CD4-positive, alpha-beta T cell treated with Interferon alpha-2 for 1 hour (primary cell): ENCODE results near the gene KLKB1.
"Not testable (repeated sequence)": the region's sequence is repeated elsewhere in the genome, so short reads cannot be mapped to it uniquely, and the experiment has no call there.

Experiments
- DNase-seq, 2 donors: peaks; one replicate each; pipeline ENCODE4 v3.0.0-alpha.2; 2020 to 2022

KLKB1 gene

DNA sequence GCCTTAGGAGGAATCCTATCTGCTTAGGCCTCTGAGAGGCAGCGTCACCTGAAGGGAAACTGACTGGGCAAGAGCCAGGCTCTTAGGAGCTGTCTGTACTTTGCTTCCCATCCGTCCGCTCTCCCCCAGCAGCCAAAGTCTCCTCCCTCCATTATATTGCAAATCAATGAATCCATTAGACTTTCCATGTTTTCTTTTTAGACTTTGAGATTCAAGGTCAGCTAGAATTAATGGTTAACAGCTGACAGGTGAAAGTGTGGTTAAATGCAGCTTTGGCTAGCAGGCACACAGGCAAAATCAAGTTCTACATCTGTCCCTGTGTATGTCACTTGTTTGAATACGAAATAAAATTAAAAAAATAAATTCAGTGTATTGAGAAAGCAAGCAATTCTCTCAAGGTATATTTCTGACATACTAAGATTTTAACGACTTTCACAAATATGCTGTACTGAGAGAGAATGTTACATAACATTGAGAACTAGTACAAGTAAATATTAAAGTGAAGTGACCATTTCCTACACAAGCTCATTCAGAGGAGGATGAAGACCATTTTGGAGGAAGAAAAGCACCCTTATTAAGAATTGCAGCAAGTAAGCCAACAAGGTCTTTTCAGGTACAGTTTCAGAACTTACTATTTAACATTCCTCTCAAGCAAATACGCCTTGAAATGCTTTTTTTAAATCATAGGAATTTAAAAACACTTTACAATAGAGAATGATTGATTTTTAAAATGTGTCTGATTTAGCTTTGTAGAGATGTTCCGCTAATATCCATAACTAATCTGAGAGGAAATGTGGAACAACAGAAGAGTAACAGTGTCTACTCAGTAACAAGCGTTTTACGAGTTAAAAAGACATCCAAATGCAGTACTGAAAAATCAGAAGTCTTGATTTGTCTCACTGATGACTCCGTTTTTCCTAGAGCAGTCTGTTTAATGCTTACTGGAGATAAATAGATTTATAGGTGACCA is 38.7 kb downstream of the KLKB1 start, which contains the start of gene F11:
F11 (plus strand) TSS at position 507 of the 970 bp plus-strand sequence. CDS start 948 bp downstream, outside the sequence.
- no peak for DNase-seq

DNA sequence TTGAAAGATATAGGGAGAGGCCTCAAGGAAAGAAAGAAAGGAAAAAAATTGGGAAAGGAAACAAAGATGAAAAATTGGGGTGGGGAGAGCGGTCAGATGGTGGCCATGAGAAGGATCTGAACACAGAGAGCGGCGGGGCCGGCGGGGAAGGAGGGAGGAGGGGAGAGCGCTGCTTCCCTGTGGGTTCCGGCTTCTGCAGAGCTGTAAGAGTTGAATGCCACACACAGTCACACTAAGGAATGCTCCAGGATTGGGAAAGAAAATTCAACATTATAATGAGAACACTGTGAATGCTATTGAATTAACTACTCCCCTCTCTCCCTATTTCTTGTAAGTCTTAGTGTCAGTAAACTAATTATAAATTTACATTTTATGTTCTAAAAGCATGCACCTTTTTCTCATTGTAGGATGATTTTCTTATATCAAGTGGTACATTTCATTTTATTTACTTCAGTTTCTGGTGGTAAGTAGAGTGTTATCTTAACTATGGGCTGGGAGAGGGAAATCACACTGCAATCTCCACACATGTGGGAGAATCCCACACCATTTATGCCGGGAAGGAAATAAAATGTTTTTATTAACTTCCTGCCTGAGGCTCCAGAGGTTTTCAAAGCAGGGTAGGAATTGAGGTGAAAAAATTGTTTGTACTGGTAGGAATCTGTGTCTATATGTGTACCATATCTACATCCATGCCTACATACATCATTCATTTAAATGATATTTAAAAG is 39.6 kb downstream of the KLKB1 start:
- no peak for DNase-seq

DNA sequence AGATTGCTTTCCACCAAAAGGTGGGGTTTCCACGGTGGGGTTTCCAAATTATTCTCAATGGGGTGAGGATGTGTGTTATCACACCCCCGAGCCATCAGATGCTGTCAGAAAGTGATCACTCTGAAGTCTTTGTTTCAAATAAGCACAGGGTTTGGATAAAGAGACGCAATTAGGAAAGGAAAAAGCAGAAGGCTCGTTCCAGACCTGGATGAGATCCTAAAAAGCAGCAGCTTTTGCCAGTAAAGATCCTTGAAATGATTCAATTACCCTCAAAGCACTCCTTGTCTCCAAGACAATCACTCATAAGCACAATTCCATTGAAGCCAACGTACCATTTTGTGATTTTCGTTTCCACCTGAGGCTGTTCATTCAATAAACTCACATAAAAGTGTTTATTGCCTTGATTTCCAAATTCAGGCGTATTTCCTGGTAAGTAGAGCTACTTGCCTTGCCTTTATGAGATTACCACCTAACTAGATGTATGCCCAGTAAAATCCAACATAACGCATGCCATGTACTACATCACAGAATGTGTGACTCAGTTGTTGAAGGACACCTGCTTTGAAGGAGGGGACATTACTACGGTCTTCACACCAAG is 43.9 kb downstream of the KLKB1 start:
- no peak for DNase-seq

- DNase-seq = no peak
These were observed 45.5 kb downstream of the KLKB1 start for GRCh38 chr4:186272699-186273391.

DNA sequence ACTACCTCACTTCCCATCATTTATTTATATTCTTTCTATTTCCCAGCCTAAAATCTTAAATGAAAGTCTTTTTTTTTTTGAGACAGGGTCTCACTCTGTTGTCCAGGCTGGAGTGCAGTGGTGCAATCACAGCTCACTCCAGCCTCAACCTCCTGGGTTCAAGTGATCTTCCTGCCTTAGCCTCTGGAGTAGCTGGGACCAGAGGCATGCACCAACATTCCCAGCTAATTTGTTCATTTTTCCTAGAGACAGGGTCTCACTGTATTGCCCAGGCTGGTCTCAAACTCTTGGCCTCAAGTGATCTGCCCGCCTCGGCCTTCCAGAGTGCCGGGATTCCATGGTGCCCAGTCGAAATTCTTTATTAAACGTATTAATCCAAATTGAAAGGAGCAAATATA is 46.1 kb downstream of the KLKB1 start:
- not testable (repeated sequence) for DNase-seq

DNA sequence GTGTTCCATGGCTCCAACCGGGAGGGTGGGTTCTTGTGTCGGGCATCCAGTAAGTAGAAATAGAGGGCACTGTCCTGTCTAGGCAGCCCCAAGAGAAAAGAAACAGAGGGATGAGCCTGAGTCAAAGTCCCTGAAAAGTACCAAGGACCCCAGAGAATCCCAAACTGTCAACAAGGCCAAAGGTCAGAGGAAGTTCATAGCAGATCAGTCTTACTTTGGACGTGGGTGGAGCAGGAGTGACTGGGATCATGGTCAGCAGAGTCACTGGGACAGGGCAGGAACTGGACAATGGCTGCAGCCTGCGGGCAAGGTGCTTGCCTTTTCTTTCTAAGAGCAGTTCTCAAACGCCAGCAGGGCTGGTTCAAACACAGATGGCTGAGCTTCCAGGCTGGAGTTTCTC is 56.0 kb downstream of the KLKB1 start:
- no peak for DNase-seq

GRCh38 chr4:186285147-186285546 is 57.8 kb downstream of the KLKB1 start:
- DNase-seq = no peak

- no peak for DNase-seq
These were observed 59.3 kb downstream of the KLKB1 start for GRCh38 chr4:186286581-186286980.

GRCh38 chr4:186291256-186291890 is 64.1 kb downstream of the KLKB1 start:
- no peak for DNase-seq

DNA sequence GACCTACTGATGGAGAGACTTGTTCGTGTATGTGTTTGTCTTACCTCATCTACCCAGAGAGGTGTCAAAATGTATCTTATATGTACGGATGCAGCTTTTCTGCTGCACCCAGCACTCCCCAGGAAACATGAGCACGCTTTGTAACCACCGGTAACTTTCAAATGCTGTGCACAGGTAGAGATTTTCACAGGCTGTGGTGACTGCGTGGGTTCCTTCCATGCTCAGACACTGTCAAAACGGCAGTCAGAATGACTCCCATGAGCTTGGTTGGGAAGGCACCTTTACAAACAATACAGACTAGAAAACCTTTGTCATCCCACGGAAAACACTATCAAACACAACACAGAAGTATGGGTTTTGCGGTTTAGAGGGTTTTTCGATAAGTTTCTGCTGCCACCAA is 66.9 kb downstream of the KLKB1 start:
- no peak for DNase-seq

DNA sequence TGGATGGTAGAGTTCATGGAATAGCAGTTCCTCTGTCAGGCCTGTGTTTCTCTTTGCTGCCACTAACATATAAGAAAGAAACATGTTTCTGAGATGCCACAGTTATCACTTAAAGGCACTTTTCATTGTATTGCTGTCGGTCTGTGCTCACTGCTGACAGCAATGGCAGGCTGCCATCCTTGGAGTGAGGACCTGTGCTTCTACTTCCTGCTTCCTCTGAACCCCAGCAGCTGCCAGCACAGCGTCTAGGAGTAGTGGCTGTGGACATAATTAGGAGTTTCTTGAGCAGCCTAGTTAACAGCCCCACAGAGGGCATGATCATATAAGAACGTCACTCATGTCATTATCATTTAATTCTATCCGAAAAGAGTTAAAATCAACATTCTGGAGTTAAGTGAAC is 69.2 kb downstream of the KLKB1 start:
- no peak for DNase-seq

DNA sequence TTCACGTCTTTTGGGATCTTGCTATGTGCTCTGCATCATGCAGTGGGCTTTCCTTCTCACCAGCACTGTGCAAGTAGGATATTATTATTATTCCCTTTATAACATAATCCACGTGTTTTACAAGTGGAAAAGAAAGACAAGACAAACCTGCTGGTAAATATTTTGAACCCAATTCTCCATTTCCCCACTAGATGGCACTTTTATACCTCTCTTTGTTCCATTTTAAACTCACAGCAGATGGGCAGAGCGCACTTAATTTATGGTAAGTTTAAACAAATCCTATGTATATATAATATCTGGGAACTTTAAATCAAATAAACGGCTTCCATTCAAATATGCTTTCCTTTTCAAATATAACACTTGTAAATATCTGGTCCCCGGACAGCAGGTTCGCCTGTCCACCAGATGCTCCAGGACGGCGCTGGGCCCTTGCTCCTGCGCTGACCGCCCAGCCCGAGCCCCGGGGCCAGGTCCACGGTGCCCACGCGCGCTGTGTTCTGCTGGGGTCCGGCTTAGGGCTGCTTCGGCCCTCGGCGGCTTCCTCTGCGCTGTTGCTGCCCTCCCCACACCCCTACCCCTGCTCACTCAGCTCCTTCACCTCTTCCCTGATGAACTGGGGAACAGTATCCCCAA is 69.8 kb downstream of the KLKB1 start:
- DNase-seq = peak in 1 of 2 donors; percentile 29

DNA sequence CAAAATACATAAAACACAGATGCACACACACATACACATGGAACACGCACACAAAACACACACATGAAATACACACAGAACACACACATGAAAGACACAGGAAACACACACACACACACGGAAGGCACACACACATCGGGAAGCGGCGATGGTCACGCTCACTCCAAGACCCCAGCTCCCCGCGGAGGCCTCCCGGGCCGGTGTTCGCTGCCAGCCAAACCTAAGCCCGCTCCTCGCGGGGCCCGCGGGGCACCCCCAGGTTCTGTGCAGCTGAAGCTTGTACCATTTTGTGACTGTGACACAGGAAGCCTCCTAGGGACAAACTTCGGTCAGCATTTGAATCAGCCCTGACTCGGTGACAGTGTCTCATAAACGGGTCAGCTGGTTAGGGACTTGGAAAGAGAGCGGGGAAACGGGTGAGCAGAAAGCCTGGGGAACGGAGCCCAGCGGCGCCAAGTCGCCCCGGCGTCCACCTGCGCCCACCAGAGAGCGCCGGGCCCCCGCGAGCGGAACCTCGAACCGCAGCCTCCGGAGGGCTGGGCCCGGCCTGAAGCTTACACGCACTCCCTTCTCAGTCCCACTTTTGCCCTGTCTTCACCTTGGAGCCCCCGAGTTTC is 70.8 kb downstream of the KLKB1 start:
- DNase-seq = no peak

- no peak for DNase-seq
These were observed 72.0 kb downstream of the KLKB1 start for GRCh38 chr4:186299291-186299690.

- no peak for DNase-seq
These were observed 73.5 kb downstream of the KLKB1 start for GRCh38 chr4:186300659-186301390.

DNA sequence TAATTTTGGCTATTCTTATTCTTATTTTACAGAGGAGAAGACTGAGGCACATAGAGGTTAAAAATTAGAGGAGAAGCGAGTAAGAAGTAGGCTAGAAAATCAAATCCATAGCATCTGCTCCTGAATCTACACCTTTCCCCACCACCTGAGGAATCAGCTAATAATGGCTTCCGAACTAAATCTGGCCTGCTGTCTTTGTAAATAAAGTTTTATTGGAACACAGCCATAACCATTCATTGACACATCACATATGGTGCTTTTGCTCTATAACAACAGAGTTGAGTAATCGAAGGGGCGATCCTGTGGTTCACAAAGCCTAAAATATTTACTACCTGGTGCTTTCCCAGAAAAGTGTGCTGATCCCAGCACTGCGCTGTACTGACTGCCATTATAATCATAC is 76.9 kb downstream of the KLKB1 start:
- no peak for DNase-seq

GRCh38 chr4:186304866-186305505 is 77.7 kb downstream of the KLKB1 start:
- DNase-seq = no peak

DNA sequence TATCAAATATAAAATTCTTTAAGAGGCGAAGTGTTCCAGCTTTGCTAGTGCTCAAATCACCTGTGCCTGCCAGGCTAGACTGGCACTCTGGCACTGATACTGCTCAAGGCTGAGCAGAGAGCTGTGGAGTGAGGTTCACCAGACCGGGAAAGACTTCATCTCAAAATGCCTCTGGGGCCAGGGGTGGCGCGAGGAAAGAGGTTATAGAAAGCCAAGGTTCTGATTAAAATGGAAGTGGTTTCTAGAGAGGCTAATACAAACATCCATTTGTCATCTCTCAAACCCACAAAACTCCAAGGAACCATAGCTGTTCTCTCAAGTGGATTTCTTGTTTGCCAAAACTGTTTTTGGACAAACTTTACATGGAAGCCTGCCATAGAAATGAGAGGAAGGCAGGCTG is 80.2 kb downstream of the KLKB1 start:
- no peak for DNase-seq

GRCh38 chr4:186307916-186308315 is 80.6 kb downstream of the KLKB1 start:
- no peak for DNase-seq
